ENCODE data around the gene GCAT.

DNA sequence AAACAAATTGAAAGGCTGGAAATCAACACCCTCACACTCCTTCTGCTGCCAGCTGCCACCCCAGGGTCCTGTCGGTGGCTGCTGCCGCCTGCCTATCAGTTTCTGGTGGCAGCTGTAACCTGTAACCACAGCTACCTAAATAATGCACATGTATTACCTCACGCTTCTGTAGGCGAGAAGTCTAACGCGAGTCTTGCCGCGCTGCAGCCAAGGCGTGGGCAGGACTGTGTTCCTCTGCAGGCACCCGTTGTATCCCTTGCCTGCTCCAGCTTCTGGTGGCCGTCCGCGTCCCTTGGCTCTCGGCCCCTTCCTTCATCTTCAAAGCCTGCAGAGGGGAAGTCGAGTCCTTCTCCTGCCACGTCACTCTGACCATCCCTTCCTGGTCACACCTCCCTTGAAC is 44.1 kb upstream of the GCAT start:
- no peak for TF ChIP-seq POLR2AphosphoS5 (IDR thresholded peaks at IDR 0.05; ENCODE audit: borderline replicate concordance, low read depth, low read length)
- TF ChIP-seq EZH2 (IDR thresholded peaks at IDR 0.05) = no peak
